ENCODE data around the gene TRABD2B.

TRABD2B gene

DNA sequence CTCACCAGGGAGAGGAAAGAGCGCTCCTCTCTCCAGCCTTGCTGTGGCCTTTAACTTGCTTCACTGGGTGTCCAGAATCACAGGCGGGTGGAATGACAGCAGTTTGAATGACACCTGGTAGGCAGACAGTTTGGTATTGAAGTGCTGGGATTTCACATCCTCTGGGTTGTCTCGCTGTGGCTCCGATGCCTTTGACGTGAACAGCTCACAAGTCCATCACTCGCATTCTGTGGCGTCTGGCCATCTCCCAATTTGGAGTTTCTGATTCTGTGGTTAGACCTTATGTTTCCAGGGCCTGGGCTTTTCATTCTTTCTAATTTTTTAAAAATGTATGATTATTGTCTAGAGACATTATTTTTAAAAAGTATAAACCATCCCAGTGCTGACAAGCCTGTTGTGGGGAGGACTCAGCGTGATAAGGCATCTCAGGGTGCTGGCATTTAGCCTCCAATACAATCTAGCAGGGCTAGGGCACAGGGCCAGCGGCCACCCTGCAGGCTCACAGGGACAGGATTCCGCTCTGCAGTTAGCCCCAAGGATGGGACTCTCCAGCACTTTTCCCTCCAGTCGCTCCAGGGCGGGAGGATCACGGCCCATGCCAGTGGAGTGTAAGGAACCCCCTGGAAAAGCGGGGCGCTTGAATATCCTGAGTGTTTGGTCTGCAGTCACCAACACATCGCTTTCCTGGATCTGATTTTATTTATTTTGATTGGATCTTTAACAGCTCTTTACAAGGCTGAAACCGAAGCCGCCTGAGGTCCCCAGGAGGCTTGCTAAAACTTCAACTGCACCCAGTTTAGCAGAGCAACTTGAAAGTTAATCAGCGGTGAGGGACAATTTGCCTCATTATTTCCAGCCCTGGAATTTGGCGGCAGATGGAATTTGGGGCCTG lies 178.3 kb downstream of the TRABD2B start:
- no peak for DNase-seq

- no peak for DNase-seq
Measured at GRCh38 chr1:47817861-47818260, 179.3 kb downstream of the TRABD2B start.

DNA sequence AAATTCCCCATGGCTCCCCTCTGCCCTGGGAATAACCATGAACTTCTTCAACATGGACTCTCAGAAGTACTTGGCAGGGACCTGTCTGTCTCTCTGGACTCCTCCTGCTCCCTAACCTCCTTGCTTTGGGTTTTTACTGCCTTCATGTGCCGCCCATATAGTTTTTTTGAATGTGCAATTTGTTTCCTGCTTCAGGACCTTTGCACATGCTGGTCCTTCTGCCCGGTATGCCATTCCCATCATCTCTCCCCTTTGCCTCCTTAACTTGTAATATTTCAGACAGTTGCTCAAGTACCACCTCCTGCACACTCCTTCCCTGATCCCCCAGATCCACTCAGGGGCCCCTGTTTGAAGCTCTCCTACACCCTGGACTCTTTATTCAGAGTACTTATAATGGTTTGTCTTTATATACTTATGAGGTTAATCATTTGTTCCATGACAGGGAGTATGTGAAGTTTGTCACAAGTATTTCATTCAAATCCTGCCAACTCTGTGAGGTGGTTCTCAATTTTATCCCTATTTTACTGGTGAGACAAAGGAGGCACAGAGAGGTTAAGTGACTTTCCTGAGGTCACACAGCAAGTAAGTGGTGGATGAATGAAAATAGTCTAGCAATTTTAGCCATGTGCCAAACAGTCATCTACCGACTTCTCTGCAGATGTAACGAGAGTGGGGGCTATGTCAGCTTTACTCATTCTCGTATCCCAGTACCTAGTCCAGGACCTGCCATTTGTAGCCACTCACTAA lies 180.7 kb downstream of the TRABD2B start:
- no peak for DNase-seq

- DNase-seq, result no peak
Measured at GRCh38 chr1:47814612-47815395, 182.4 kb downstream of the TRABD2B start.

DNA sequence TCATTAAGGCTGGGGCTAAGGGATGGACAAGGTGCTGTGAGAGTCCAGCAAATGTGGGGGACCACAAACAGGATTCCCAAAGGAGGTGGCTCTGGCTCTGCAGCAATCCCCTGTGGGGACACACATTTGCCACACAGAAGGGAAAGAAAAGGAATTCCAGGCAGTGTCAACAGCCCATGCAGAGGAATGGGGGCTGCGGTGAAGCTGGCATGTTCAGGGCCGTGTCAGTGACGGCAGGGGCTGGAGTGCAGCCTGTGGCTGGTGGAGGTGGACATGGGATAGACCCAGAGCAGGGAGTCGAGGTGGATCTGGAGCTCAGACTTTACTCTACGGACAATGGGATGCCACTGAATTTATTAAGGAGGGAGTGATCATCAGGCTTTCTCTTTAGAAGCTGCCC lies 183.2 kb downstream of the TRABD2B start:
- no peak for DNase-seq

- no peak for DNase-seq
Measured at GRCh38 chr1:47812904-47813514, 184.2 kb downstream of the TRABD2B start.

DNA sequence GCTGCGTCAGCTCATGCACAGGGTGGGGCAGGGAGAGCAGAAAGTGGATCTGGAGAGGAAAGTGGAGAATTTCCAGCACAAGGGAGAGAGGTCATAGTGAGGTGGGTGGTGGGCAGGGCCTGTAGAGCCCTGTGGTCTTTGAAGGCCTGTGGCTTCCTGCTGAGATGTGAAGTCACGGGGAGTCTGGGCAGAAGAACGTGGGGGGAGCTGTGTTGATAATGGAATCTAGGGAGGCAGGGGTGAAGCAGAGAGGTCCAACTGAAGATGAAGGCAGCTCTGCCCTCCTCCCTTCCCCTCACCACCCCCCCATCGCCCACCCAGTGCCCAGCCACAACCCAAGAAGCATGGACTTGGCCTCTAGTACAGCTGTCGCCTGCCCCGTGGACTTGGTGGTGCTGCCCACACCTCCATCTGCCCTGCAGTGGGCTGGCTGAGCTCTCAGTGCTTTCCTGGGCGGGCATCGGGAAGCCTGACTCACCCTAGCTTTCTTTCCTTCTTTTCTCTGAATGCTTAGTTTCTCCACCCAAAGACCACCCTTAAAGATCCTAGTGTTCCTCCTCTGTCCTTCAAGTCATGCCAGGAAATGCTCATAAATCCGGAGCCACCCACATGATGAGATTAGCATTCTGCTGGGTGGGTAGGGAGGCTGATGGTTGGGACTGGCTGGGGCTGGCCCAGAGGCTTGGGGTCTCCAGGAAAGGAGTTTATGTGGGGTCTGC lies 186.1 kb downstream of the TRABD2B start:
- no peak for DNase-seq

DNA sequence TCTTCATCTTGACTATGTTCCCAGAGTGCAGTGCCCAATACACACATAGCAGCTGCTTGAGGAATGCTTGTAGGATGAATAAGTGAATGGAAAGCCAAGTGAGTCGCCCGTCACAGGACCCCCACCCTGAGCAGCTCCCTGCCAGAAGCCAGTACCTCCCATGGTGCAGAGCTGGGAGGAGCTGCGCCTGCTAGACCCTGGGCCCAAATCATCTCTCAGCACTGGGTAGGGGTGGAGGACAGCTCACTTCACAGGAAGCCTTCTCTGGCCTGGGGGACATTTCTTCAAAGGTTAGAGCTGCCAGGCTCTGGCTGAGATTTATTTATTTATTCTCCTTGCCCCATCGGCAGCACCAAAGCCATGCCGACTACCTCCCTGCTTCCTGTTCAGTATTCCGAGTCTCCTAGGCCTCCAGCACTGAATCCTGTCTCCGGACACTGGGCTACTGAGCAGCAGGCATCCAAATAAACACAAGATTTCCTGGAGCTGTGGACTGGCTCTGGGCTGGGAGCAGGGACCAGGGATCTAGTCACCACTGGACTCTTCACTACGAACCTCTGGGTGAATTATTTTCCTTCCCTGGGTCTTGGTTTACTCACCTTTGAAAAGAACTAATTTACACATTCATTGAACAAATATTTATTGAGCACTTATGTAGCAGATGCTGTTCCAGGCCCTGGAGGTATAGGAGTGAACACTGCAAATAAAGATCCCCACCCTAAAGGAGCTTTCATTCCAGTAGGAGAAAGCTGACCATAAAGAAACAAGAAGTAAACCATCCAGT lies 187.7 kb downstream of the TRABD2B start:
- DNase-seq, result no peak

DNA sequence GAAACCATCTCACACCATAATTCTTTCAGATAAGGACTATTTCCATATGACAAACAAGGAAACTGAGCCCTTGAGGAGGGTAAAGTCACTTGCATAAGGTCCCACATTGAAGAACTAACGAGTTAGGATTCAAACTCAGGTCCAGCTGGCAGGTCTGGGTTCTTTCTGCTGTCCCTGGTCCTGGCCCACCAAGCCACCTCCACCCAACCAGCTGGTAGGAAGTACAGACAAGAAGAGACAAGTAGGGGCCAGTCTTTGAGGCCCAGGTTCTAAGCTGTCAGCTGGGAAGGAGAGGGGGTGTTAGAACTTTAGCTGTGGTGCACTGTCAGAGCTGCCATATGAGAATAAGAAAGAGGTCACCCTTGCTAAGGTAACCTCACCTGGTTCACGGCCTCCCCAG lies 188.6 kb downstream of the TRABD2B start:
- no peak for DNase-seq

DNA sequence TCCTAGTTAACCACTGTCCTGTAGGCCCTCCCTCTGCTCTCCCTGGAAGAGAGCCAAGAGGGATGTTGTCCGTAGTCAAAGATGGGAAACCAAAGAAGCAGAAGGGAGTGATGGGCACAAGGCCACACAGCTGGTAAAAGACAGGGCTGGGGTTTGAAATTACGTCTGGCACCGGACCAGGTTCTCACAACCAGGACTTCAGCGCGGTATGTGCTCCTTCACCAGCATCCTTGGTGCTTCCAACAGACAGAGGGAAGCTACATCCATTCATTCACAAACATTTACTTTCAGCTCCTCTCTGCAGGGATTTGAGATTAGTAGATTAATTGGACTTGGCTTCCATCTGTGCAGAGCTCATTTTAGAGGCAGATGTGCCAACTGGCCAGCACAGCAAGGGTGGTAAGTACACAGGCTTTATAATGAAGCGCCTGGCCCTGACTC lies 191.2 kb downstream of the TRABD2B start:
- no peak for DNase-seq

GRCh38 chr1:47805018-47805417 lies 192.2 kb downstream of the TRABD2B start:
- DNase-seq, result no peak

GRCh38 chr1:47803815-47804501 lies 193.2 kb downstream of the TRABD2B start:
- peak; percentile 60 for DNase-seq

DNA sequence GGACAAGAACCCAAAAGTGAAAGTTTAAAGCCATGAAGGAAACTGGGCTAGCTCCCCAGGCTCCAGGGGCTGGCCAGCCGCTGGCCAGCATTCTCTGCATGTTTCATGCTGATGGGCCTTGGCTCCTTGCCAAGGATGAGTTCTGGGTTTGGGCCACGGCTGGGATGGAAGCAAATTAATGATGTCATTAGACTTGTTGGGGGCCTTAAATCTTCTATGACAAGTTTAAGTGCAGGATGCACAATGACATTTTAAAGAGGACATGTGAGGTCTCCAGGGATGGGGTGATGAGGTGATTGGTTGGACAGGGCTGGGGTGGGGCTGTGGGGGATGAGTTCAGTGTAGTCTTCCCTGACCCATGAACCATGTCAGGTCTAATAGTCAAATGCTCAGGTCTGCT lies 199.6 kb downstream of the TRABD2B start:
- no peak for DNase-seq

- no peak for DNase-seq
Measured at GRCh38 chr1:47796626-47797025, 200.6 kb downstream of the TRABD2B start.

DNA sequence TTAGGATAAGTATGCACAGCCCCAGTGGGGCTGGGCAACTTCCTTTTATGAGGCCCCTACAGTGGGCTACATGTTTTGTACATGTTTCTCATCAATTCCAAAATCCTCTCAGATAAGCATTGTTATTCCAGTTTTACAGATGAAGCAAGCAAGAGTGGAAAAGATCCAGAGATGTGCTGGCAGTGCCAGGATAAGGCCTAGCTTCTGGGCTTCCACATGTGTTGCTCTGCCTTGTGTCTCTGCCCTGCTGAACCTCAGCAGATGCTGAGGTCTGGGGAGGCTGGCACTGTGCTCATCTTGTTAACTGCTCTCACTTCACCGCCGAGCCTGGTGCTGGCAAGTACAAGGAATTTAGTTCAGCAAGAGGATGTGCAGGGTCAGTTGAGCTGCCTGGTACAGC lies 202.1 kb downstream of the TRABD2B start:
- no peak for DNase-seq

- DNase-seq, result no peak
Measured at GRCh38 chr1:47794530-47794929, 202.7 kb downstream of the TRABD2B start.

DNA sequence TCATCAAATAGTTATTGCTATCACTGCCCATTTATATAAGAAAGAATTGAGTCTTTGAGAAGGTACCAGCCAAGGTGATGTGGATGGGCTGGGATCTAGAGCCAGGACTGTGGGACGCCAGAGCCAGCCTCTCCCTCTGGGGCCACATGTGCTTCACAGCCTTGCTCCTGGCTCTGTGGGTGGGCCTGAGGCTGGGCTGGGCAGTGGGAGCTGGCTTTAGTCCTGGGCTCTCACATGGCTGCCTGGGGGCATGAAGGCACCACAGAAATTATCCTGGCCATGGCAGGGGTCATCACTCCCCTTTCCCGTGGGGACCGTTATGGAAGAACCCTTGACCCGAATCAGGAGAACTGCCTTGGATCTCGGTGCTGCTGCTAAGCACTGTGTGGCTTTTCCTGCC lies 203.1 kb downstream of the TRABD2B start:
- DNase-seq, result no peak

DNA sequence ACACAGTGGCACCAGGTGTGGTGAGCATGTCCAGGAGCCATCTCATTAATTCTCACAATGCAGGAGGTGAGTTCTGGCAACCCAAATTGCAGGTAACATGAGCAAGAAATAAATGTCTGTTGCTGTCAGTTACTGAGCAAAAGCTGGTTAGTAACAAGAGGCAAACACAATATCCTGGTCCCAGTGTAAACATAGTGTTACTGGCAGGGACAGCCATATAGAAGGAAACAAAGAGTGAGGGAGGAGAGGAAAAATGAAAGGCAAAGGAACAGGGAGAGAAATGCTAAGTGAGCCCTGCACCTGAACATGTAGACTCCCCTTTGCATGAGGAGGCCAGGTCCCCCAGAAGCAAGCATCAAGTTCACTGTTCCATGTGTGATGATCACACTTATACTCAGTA lies 203.6 kb downstream of the TRABD2B start:
- DNase-seq, result no peak

DNA sequence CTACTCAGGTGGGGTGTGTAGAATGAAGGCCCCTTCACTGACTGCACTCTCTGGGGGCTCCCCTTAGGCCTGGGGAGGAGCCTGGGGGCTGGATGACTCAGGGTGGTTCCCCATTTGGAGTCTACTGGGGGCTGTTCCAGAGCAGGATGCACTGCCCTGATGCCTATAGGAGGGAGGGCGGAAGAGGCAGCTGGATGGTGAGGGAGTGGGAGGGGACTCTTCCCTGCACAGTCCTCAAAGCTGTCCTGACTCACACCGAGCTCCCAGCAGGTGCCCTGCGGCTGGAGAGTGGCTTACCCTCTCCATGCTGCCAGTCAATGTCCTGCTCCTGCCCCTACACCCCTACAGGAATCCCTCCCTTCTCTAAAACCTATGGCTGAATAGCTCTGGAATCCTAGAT lies 204.4 kb downstream of the TRABD2B start:
- no peak for DNase-seq

DNA sequence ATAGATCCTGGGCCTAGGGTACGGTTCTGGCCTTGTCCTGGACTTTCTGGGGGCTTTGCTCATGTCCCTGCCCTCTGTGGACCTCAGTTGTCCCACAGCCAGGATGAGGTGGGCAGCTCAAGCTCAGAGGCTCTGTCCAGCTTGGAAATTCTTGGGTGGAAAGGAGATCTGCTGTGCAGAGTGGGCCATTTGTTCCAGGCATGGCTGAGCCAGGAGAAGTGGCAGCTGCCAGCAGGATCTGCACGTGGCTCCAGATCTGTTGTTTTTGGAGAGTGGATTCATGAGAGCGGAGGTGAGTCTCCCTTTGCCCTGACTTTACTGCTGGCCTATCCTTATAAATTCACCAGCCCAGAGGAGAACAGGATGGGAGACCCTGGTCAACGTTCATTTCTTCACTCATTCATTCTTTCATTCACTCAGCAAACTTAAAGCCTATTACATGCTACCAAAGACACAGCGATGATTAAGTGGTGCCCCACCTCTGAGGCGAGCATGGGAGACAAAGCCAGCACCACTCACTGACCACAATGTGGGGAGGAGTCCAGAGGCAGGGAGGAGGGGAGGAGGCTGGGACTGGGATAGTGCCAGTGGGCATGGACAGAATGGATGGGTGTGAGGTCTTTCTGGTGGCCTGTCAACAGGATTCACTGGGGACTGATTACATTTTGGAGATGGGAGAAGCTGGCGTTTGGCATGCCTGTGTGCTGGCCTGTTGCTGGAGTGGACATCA lies 205.1 kb downstream of the TRABD2B start:
- DNase-seq, result no peak

All from NCI-H2171 (cell line).